Brain microvascular endothelial cell (primary cell): ENCODE results near the gene RDH12.

Experiments used
- DNase-seq: peaks from one replicate; pipeline ENCODE4 v3.0.0-alpha.2; 2020
- H3K27ac ChIP-seq: fragments of 250-450 bp; sonication (Bioruptor Pico); 2 replicates; pipeline ENCODE4 v1.5.1; 2020; ENCODE audit warnings: mild to moderate bottlenecking, moderate library complexity
- H3K27me3 ChIP-seq: fragments of 250-450 bp; sonication (Bioruptor Pico); replicated peaks from 2 replicates; pipeline ENCODE4 v1.5.1; 2020; ENCODE audit warnings: mild to moderate bottlenecking
- H3K36me3 ChIP-seq: fragments of 250-450 bp; sonication (Bioruptor Pico); replicated peaks from 2 replicates; pipeline ENCODE4 v1.5.1; 2020; ENCODE audit warnings: mild to moderate bottlenecking
- H3K4me3 ChIP-seq: 2 replicates; pipeline ENCODE4 v1.5.1; 2011; ENCODE audit warnings: low read depth, mild to moderate bottlenecking, control low read depth, low read length, moderate library complexity
- in situ Hi-C: cut with HindIII; loops from 2 replicates; pipeline ENCODE4 v1.10.0; 2017; ENCODE audit warnings: low sequenced_read_pairs, low pct_ligation_motif_present
- TF ChIP-seq, protein P1 (sequence below): IDR thresholded peaks from 2 replicates; pipeline ENCODE4 v1.5.1; 2011; ENCODE audit warnings: low read depth, mild to moderate bottlenecking, moderate library complexity, low read length, control low read depth, inconsistent platforms; ENCODE audit errors: missing control alignments

The RDH12 gene

DNA sequence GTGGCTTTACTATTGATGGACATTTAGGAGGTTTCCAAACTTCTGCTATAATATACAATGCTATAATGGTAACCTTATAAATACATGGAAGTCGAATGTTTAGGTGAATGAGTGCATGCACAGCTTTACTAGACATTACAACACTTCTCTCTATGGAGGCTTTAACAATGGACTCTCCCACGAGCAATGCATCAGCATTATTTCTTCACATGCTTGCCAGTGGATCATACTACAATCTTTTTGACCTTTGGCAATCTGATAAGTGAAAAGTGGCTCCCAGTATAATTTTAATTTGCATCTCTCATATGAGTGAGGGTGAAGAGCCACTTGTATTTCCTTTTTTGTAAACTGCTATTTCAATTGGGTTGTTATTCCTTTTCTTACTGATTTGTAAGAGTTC lies 18.2 kb downstream of the RDH12 start:
- Histone ChIP-seq H3K27ac (no peak overlapping the region), H3K4me3 (no peak overlapping the region), H3K27me3 (no peaks in the 10 kb centered on the region), H3K36me3 (no peaks in the 10 kb centered on the region)
- no peak for DNase-seq
- TF ChIP-seq, protein P1, sequence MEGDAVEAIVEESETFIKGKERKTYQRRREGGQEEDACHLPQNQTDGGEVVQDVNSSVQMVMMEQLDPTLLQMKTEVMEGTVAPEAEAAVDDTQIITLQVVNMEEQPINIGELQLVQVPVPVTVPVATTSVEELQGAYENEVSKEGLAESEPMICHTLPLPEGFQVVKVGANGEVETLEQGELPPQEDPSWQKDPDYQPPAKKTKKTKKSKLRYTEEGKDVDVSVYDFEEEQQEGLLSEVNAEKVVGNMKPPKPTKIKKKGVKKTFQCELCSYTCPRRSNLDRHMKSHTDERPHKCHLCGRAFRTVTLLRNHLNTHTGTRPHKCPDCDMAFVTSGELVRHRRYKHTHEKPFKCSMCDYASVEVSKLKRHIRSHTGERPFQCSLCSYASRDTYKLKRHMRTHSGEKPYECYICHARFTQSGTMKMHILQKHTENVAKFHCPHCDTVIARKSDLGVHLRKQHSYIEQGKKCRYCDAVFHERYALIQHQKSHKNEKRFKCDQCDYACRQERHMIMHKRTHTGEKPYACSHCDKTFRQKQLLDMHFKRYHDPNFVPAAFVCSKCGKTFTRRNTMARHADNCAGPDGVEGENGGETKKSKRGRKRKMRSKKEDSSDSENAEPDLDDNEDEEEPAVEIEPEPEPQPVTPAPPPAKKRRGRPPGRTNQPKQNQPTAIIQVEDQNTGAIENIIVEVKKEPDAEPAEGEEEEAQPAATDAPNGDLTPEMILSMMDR, result no peak
- in situ Hi-C loops, result no loop called here

DNA sequence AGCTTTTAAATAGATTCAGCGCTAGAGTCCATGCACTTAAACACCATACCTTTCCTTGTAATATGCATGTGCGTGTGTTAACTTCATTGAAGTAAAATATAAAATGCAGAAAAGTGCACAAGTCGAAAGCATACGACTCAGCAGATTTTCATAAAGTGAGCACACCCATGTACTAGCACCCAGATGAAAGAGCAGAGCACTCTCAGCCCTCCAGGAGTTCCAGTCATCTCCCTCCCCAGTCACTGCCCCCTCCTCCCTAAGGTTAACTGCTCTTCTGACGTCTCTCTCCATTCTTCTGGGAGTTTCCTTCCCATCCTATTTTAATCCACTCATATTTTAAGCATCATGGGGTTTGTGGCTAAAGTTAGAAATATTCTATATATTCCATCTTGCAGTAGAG lies 20.2 kb downstream of the RDH12 start:
- no peak for DNase-seq
- in situ Hi-C loops, result no loop called here
- Histone ChIP-seq H3K27ac (no peak overlapping the region), H3K36me3 (no peaks in the 10 kb centered on the region), H3K4me3 (no peak overlapping the region), H3K27me3 (peaks cover 2% of the 10 kb centered on the region)
- TF ChIP-seq, protein P1, result no peak

DNA sequence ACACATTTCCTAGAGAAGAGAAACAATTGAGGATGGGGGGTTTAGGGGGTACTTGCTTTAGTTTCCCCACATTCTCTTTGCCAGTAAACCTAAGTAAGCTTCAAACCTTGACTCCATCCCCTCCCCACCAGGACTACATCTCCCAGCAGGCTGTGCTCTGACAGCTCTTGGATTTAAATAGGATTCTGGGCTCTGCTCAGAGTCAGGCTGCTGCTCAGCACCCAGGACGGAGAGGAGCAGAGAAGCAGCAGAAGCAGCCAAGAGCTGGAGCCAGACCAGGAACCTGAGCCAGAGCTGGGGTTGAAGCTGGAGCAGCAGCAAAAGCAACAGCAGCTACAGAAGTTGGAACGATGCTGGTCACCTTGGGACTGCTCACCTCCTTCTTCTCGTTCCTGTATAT lies 20.6 kb downstream of the RDH12 start:
- Histone ChIP-seq H3K4me3 (no peak overlapping the region), H3K27ac (no peak overlapping the region), H3K36me3 (no peaks in the 10 kb centered on the region), H3K27me3 (peaks cover 2% of the 10 kb centered on the region)
- TF ChIP-seq, protein P1, result no peak
- DNase-seq, result no peak
- in situ Hi-C loops, result no loop called here

DNA sequence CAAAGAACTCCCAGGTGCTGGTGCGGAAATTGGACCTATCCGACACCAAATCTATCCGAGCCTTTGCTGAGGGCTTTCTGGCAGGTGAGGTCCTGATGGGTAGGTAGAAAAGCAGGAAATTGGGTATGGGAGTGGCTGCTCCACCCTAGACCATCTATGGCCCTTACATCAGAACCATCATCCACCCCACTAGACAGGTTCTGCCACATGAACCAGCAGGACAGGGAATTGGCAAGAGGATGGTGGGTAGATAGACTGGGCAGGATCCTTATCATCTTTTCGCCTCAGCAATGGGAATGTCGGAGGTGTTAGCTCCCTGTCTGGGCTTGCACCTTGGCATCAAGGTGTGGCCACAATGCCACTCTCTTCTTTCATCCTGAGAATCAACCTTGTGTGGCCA lies 23.5 kb downstream of the RDH12 start:
- Histone ChIP-seq H3K36me3 (no peaks in the 10 kb centered on the region), H3K27ac (no peak overlapping the region), H3K4me3 (no peak overlapping the region), H3K27me3 (peaks cover 5% of the 10 kb centered on the region)
- TF ChIP-seq, protein P1, result no peak
- in situ Hi-C loops, result no loop called here
- no peak for DNase-seq

GRCh38 chr14:67727361-67727760 lies 25.7 kb downstream of the RDH12 start:
- Histone ChIP-seq H3K36me3 (no peaks in the 10 kb centered on the region), H3K4me3 (no peak overlapping the region), H3K27me3 (peaks cover 5% of the 10 kb centered on the region), H3K27ac (no peak overlapping the region)
- TF ChIP-seq, protein P1, result no peak
- in situ Hi-C loops, result no loop called here
- no peak for DNase-seq

DNA sequence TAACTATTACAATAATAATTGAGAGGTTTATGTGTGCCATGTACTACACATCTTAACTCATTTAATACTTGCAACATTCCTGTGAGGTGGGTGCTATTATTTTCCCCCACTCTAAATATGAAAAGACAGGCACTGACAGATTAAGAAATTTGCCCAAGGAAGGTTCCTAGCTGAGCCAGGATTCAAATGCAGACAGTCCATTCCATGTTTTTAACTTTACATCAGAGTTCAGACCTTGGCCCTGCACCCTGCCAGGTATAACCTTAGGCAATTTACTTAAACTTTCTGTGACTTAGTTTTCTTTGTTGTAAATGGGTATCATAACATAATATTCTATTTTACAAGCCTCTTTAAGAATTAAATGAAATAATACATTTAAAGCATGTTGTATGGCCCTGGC lies 26.6 kb downstream of the RDH12 start:
- in situ Hi-C loops, result no loop called here
- TF ChIP-seq, protein P1, result no peak
- Histone ChIP-seq H3K27ac (no peak overlapping the region), H3K4me3 (no peak overlapping the region), H3K36me3 (no peaks in the 10 kb centered on the region), H3K27me3 (peaks cover 5% of the 10 kb centered on the region)
- no peak for DNase-seq
